Activated T-helper 9 cell treated with anti-CD3 and anti-CD28 coated beads, Interleukin-2, amount 50 U/mL, for 16 hours (primary cell): ENCODE data around the gene SYDE2.
A peak's percentile ranks its signal among the peaks of the same experiment; 100 is the strongest.
"Not testable (repeated sequence)": the region's sequence is repeated elsewhere in the genome, so short reads cannot be mapped to it uniquely, and the experiment has no call there.

Experiments
- DNase-seq: peaks from one replicate; pipeline ENCODE4 v3.0.0-alpha.2; 2020; ENCODE audit warnings: low read depth

SYDE2 gene

GRCh38 chr1:85200463-85201339, at the start of gene SYDE2:
TSS of gene SYDE2 (minus strand) at chr1:85201016. CDS start at chr1:85200996, 20 bp downstream.
- peak; percentile 62 for DNase-seq

- DNase-seq, result not testable (repeated sequence)
Observed at GRCh38 chr1:85249042-85249441, 48.2 kb upstream of the SYDE2 start.

- DNase-seq, result no peak
Observed at GRCh38 chr1:85245891-85246290, 45.1 kb upstream of the SYDE2 start.

- DNase-seq, result no peak
Observed at GRCh38 chr1:85245456-85245855, 44.6 kb upstream of the SYDE2 start.

- DNase-seq, result no peak
Observed at GRCh38 chr1:85244271-85245061, 43.6 kb upstream of the SYDE2 start.

- DNase-seq, result no peak
Observed at GRCh38 chr1:85243372-85243771, 42.6 kb upstream of the SYDE2 start.

GRCh38 chr1:85240643-85241042, 39.8 kb upstream of the SYDE2 start:
- DNase-seq, result no peak

GRCh38 chr1:85240174-85240601, 39.4 kb upstream of the SYDE2 start:
- no peak for DNase-seq

GRCh38 chr1:85237613-85238012, 36.8 kb upstream of the SYDE2 start:
- DNase-seq, result no peak

- no peak for DNase-seq
Observed at GRCh38 chr1:85230305-85230977, 29.6 kb upstream of the SYDE2 start.

- DNase-seq, result no peak
Observed at GRCh38 chr1:85229574-85230097, 28.8 kb upstream of the SYDE2 start.

GRCh38 chr1:85228972-85229371, 28.2 kb upstream of the SYDE2 start:
- no peak for DNase-seq

- no peak for DNase-seq
Observed at GRCh38 chr1:85225624-85226380, 25.0 kb upstream of the SYDE2 start.

GRCh38 chr1:85224734-85225623, 24.2 kb upstream of the SYDE2 start:
- DNase-seq, result no peak

GRCh38 chr1:85224295-85224694, 23.5 kb upstream of the SYDE2 start:
- no peak for DNase-seq

GRCh38 chr1:85223334-85223733, 22.5 kb upstream of the SYDE2 start:
- no peak for DNase-seq

- DNase-seq, result no peak
Observed at GRCh38 chr1:85220756-85221201, 20.0 kb upstream of the SYDE2 start.

GRCh38 chr1:85219853-85220610, 19.2 kb upstream of the SYDE2 start:
- no peak for DNase-seq

- no peak for DNase-seq
Observed at GRCh38 chr1:85216697-85217096, 15.9 kb upstream of the SYDE2 start.

GRCh38 chr1:85214654-85215053, 13.8 kb upstream of the SYDE2 start:
- DNase-seq, result no peak
